GM12801 (cell line): ENCODE data around the gene HOXA11.

Experiments used
- CTCF ChIP-seq: IDR thresholded peaks from one replicate; pipeline ENCODE4 v1.5.1; 2011; ENCODE audit warnings: control low read depth; ENCODE audit not compliant: insufficient read length; ENCODE audit errors: extremely low read depth

The HOXA11 gene

GRCh38 chr7:27203964-27204594 is 19.0 kb upstream of the HOXA11 start:
- TF ChIP-seq CTCF = no peak

DNA sequence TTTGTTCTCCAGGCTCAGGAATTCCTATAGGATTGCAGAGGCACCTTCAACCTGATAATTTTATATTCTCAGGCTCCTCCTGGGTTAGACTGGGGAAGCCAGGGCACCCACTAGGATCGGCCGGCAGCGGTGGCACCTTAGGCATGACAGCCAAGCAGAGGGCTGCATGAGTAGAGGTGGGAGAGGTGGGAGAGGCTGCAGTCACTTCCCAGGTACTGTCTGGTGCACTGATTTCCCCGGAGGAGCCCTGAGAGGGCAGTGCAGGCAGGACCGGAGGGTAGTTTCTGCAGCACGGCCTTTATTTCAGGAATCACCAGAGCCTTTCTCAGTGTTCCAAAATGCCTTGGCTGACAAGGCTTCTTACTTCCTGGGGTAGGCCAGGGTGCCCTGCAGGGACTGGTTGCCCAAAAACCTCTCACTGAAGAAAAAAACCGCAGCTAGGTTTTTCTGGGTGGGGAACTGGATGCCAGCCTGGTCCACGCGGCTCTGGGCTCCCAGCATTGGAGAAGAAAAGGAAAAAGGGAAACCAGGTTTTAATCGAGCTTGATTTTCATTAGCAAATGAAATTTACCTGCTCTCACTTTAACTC is 18.4 kb upstream of the HOXA11 start:
- no peak for TF ChIP-seq CTCF

DNA sequence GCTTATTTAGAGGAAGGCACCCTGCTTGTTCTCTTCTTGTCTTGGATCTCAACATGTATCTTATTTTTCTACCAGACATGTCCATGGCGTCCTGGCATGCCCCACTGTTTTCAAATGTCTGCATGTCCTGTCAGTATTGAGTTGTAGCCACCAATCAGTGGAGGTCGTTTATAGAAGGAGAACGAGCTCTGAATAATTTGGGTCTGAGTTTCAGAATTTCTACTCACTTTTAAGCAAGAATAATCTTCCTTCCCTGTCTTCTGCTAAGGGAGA is 17.8 kb upstream of the HOXA11 start:
- no peak for TF ChIP-seq CTCF

DNA sequence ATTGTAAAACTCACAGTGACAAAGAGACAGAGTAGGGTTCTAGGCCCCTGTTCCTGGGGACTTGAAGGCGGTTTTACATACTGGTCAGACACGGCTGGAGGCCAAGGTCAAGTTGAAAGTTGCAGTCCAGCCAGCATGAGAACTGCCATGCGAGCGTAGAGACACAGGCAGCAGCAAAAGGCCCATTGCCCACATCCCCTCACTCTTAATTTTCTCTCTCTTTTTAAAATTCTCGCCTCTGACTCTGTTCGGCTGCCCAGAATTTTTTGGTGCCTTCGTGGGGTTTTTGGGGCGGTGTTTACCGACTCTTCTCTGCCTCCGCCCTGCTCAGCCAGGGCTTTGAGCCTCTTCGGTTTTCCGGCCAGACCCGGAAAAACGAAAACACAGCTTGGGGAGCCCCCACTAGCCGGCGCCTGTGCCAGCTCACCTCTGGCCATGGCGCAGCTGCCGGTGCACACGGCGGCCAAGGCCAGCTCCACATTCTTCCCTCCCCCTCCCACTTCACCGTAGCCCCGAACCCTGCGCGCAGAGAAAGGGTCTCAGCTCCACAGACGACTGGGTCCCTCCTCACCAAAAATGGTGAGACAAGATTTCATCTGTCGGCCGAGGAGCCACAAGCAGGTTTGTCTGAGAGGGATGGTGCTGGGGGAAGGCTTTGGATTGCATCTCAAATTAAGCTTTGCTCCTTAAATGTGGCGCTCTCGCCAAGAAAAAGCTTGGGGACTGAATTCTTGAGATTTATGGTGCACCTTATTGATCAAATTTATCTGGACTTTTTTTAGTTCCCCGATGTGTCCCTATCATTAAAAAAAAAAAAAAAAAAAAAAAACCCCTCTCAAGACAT is 17.2 kb upstream of the HOXA11 start:
- no peak for TF ChIP-seq CTCF

GRCh38 chr7:27201580-27202017 is 16.6 kb upstream of the HOXA11 start:
- TF ChIP-seq CTCF = no peak

DNA sequence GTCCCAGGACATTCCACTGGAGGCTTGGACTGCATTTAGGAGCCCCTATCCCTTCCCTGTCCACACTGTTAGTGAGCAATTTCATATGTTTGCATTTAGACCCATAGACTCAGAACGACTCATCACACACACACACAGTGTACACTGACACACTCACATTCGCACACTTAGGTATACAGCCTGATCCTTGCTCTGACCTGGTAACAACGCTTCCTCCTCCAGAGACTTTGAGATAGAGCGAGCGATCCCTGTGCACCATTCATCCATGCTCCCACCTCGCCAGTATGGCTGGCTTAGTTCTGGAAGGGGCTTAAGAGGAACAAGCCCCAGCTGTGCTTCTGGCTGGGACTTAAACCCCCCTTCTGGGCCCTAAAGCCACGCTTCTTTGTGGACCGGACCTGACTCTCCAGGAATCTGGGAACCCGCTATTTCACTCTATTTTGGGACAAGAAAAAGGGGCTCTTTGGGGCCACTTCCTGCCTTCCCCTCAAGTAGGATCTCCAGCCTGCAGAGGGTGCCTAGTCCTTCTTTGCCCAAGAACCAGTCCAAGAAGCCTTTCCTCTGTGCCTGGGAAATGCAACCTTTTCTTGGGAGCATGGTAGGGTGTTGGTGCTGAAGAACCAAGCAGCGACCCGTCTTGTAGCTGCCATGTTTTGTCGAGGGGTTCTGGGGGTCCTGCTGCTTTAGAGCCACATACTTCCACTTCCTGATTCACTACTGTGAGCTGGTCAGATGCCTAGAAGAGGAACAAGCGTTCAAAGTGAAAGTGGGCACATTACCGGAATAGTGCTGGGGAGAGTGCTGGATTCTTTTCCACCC is 15.9 kb upstream of the HOXA11 start:
- no peak for TF ChIP-seq CTCF
